ENCODE measurements around the gene ATP2A3.
"Not testable (repeated sequence)": the region's sequence is repeated elsewhere in the genome, so short reads cannot be mapped to it uniquely, and the experiment has no call there.

ATP2A3 gene

GRCh38 chr17:3964203-3965117 lies at the start of gene ATP2A3:
Gene ATP2A3 (minus strand): TSS chr17:3964437. CDS start chr17:3964291, 146 bp downstream.
- no peak for DNase-seq

- DNase-seq = no peak
These were observed 46.5 kb upstream of the ATP2A3 start for GRCh38 chr17:4010754-4011153.

- no peak for DNase-seq
These were observed 45.0 kb upstream of the ATP2A3 start for GRCh38 chr17:4009186-4009785.

- no peak for DNase-seq
These were observed 44.4 kb upstream of the ATP2A3 start for GRCh38 chr17:4008441-4009185.

- no peak for DNase-seq
These were observed 43.8 kb upstream of the ATP2A3 start for GRCh38 chr17:4008082-4008435.

GRCh38 chr17:4007346-4008081 lies 43.3 kb upstream of the ATP2A3 start:
- DNase-seq = no peak

GRCh38 chr17:4006745-4007211 lies 42.5 kb upstream of the ATP2A3 start:
- DNase-seq = no peak

GRCh38 chr17:4006165-4006589 lies 41.9 kb upstream of the ATP2A3 start:
- no peak for DNase-seq

GRCh38 chr17:4005296-4006164 lies 41.3 kb upstream of the ATP2A3 start:
- no peak for DNase-seq

- DNase-seq = peak; percentile 40
These were observed 40.5 kb upstream of the ATP2A3 start for GRCh38 chr17:4004517-4005295.

GRCh38 chr17:4003501-4004421 lies 39.5 kb upstream of the ATP2A3 start:
- DNase-seq = no peak

- no peak for DNase-seq
These were observed 38.9 kb upstream of the ATP2A3 start for GRCh38 chr17:4003131-4003500.

GRCh38 chr17:4001048-4001590 lies 36.9 kb upstream of the ATP2A3 start:
- no peak for DNase-seq

- DNase-seq = no peak
These were observed 34.2 kb upstream of the ATP2A3 start for GRCh38 chr17:3998436-3998835.

- DNase-seq = no peak
These were observed 30.8 kb upstream of the ATP2A3 start for GRCh38 chr17:3995067-3995466.

- no peak for DNase-seq
These were observed 30.0 kb upstream of the ATP2A3 start for GRCh38 chr17:3994221-3994576.

GRCh38 chr17:3993493-3994220 lies 29.4 kb upstream of the ATP2A3 start:
- no peak for DNase-seq

- no peak for DNase-seq
These were observed 28.1 kb upstream of the ATP2A3 start for GRCh38 chr17:3992370-3992769.

GRCh38 chr17:3991699-3992098 lies 27.5 kb upstream of the ATP2A3 start:
- DNase-seq = not testable (repeated sequence)

All from inflammatory macrophage treated with lipopolysaccharide for 4 hours (primary cell).